SIG-M5 treated with dmso at 0.1 percent for 504 hours (cell line): ENCODE measurements around the gene NDRG4.

Experiments used
- DNase-seq: peaks from one replicate; lab custom pipeline; 2025; ENCODE audit not compliant: unreplicated experiment; lab: John Stamatoyannopoulos, UW

NDRG4 gene

DNA sequence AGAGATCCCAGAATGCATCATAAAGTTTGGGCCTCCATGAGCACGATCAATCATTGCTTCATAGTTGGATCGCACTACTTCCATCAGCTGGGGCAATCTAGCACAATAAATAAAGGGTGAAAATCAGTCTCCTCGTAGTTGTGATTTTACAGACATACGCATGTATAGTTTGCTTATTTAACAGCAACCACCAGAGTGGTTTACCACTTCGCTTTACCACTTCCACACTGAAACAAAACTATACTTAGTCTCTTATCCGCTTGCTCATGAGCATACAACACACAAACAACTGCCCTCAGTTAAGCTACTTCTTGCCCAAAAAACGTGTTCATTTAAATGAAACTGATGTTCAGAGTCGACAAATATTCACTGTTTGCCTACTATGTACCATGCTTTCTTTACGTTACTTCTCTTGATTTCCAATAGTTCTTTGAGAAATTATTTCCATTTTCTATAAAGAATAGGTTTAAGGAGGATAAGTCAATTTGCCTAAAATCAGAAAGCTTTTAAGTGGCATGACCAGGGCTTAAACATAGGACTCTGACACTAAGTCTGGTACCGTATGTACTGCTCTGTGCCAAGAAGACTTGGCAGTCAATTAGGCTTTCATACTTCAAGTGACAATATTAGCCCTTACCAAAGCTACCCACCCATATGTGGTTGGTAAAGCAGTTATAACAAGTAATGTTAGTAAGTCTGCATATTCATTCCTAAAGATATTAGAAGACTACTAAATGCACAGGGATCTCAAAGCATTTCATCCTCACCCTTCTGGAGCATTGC lies 37.4 kb downstream of the NDRG4 start:
- no peak for DNase-seq

DNA sequence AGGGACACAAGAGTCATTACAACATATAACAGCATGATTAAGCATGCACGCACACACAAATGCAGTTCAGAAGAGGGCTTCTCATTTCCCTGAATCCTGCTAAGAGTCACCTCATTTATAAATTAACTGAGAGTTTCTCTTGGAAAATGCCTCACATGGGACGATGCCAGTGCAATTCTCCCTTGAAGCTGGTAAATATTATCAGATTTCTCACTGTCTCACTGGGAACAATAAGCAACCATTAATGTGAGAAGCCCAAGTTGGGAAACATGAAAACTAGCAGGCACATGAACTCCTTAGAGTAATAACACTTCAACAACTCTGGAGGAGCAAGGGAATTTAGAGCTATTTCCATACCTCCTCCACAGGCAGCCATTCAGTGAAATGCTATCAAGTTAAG lies 41.8 kb downstream of the NDRG4 start:
- no peak for DNase-seq

DNA sequence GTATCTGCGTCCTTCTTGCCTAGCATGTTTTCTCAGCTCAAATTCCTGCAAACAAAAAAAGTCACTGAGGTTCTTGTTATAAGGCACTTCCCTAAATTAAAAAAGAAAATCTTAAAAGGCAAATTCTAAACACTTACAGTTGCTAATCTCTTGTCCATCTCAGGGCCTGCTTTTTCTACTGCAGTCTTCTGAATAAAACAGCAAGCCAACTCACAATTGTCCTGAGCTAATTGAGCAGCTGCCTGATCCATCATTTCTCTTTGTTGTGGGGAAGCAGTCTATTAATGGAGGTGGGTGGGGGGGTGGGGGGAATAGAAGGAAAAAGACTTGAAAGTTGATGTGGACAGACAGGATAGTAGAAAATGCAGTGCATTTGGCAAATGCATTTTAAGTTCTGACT lies 42.3 kb downstream of the NDRG4 start:
- DNase-seq = no peak

DNA sequence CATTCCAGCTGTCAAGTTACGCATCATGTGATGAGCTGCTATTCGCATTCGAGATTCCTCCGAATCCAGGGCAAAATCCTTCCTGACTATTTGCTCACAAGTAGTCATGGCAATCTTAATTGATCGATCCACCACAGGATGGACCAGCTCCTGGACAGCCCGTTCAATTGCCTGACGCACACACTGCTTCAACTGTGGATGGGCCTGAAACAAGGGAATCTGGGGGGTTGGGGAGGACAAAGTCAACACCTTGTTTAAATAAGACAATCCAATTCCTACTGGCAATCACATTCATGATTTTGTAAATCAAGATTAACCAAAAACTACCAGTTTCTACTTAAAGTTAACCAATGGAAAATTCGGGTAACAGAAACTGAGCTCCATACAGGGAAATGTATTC lies 43.7 kb downstream of the NDRG4 start:
- no peak for DNase-seq

DNA sequence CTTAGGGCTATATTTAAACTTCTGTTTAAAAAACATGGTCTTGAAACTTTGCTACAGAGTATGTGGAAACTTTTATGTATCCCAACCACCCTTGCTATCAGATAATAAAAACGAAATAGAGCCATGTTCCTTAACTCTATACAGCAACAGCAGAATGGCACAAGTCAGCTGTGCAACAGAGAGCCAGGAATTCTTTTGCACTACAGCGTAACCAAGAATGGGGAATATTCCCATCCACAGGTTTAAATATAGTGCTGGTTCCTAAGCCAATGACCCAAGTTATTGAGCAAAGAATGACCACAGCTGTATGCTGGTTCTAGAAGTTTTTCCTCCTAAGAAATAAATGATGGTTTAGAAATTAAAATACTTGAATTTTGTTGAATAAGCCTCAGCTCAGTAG lies 48.4 kb downstream of the NDRG4 start:
- no peak for DNase-seq

DNA sequence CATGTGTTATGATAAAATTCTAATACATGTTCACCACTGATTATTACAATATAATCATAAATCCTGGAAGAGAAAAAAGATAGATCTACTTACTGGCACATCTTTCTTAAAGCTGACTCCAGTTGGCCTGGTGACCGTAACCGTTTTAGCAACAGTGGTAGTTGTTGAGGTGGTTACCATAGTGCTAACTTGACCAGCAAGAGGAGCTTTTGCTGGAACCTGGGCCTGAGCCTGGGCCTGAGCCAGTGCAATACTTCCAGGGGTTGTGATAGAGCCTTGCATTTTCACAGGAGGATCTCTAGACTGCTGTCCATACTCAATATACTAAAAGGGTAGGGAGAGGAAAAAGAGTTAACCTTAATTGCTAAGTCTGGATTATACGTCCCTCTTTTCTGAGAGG lies 51.6 kb downstream of the NDRG4 start:
- DNase-seq = no peak

DNA sequence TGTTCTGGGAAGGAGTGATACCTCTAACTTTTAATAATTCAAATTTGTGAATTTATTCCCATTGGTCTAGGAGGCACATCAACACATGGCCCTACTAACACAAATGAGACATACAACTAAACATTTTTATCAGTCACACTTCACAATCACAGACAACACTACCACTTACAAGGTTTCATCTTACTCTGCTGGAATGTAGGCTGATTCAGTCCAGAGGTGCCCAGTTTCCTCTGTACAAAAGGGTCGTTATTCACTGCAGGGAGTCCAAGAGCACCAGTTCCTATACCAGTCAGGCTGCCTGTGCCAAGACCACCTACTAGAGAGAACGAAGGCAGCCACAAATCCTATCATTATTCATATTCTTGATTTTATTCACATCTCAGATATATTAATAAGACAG lies 56.7 kb downstream of the NDRG4 start:
- no peak for DNase-seq
